ENCODE results near the gene AMD1. TPM values are rescaled to one million over a fixed set of nuclear protein-coding genes. Genes with fewer than 3 reads are reported as not detected.

The AMD1 gene
- total RNA-seq = 92.3 TPM

DNA sequence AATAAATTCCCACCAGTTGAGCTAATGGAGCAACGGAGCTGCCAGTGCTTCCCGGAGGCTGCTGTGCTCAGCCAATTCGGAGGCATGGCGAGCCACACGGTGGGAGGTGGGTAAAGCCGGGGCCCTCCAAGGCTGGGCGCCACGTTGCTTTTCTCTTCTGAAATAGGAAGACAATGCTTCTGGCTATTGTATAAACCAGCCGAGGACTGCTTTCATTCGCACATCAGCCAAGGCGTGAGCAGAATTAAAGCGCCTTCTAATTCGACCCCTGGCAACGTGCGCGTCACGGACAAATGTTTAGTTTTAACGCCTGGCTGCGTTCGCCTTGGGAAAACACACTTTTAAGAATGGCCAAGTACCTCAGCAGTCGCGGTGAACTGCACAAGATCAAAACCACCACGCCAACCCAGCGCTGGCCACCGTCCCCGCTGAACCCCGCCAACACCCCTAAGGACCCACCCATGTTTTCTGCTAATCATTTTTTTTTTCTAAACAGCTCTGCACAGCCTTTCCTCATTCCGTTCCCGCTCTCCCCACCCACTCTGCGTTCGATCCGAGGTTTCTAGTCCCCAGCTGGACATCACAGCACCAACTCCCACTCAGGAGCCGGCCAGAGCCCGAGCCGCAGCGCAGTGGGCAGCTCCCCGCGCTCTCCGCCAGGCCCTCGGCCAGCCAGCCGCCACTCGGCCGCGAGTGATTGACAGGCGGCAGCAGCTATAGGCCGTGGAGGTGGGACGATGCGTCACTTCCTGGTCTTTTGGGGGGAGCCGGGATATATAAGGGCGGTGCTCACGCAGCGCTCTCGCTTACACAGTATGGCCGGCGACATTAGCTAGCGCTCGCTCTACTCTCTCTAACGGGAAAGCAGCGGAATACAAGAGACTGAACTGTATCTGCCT lies at the start of gene AMD1:
Gene AMD1, plus strand, starts transcription at position 805 of the 899 bp plus-strand sequence. CDS start 321 bp downstream, outside the sequence.

Small RNAs within 50 kb of the gene (small RNA-seq; reads per million reads assigned to genes)
- gene RNU6-1115P (not detected), gene SNORA40C (not detected)

Other genes with a start within 250 kb of the AMD1 start
- gene CDK19, start 59.3 kb upstream of the AMD1 start, total RNA-seq = 43.1 TPM
- 52.8 TPM for gene GTF3C6, start 83.9 kb downstream of the AMD1 start, total RNA-seq
- 18.9 TPM for gene RPF2, start 107.3 kb downstream of the AMD1 start, total RNA-seq
- gene SLC16A10, start 212.7 kb downstream of the AMD1 start, total RNA-seq = 20.1 TPM